GM12801 (cell line): ENCODE measurements around the gene RIMBP2.

Experiments
- CTCF ChIP-seq: IDR thresholded peaks from one replicate; pipeline ENCODE4 v1.5.1; 2011; ENCODE audit warnings: control low read depth; ENCODE audit not compliant: insufficient read length; ENCODE audit errors: extremely low read depth

Gene RIMBP2

DNA sequence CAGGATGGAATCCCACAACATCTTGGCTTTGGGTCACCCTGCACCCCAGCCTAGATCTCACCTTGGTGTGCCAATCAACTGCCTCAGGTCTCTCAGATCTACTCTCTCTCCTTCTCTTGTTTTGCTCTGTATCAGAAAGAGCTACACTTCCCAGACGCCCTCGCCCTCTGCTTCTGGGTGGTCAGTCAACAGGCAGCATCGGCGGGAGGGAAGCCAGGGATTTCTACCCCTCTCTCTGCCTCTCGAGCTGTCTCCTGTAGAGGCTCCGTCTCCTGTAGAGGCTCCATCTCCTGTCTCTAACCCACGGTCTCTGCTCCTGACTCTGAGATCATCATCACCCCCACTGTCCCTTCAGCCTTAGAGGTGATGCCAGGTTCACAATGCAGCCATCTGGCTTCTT is 226.8 kb downstream of the RIMBP2 start:
- no peak for TF ChIP-seq CTCF

- no peak for TF ChIP-seq CTCF
Measured at GRCh38 chr12:130488358-130488710, 227.8 kb downstream of the RIMBP2 start.

GRCh38 chr12:130487636-130488357 is 228.3 kb downstream of the RIMBP2 start:
- no peak for TF ChIP-seq CTCF

DNA sequence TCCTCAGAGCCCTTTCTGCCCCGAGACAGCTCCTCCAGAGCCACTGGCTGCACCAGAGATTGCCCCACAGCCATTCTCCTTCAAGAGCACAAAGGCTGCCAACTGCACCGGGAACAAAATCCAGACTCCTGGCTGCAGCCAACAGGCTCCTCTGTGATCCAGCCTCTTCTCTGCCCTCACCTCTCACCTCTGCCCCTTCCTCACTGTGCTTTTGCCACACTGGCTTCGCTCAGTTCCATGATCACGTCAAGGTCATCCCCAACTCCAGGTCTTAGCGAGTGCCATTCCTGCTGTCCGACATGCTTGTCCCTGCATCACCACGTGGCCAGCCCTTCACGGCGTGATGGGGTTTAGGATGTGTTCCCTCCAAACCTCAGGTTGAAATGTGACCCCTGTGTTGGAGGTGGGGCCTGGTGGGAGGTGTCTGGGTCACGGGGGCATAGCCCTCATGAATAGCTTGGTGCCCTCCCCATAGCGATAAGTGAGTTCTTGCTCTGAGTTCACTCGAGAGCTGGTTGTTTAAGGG is 229.1 kb downstream of the RIMBP2 start:
- no peak for TF ChIP-seq CTCF

DNA sequence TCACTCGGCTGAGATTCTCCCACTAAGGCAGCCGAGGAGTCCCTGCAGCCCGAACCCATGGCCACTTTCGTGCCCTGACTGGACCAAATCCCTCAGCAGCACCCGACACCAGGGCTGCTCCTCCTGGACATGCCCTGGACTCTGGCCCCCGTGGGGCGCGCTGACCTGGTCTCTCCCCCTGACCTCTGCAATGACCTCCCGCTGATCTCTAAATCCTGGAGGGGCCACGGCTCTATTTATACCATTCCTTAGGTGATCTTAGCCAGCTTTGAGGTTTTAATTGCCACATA is 230.0 kb downstream of the RIMBP2 start:
- no peak for TF ChIP-seq CTCF

DNA sequence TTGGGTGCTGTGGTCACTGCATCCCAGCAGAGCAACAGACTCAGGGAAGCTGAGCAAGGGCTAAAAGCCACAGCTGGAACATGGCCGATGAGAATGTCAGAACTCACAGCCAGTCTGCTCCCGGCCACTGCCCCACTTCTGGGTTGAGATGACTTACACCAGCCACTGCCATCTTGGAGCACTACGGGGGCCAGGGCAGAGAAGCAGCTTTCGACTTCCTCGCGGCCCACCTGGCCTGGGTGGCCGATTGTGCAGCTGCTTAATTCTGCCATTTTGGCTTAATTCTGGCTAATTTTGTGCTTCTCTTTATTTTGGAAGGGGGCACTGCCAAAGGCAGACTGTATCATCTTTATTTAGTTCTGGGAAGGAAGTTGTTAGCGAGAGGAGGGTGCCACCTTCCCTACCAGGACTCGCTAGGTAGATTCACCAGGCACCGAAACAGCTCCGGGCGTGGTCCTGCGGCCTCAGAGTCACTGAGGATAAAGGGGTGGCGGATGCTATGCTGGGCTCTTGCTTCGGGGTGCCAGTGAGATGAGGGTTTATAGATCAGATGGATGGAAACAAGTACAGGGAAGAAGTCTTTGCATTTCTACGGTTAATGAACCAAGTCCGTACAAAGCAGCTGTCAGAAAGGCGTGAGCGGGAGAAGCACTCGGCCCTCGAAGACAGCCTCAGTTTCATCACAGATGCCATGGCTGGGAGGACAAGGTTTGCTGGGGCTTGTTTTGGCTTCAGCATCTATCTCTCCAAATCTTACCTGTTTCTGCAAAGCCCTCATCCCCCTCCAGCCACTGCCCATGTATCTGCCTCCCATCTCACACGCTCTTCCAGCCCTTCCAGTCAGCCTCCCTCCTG is 230.6 kb downstream of the RIMBP2 start:
- no peak for TF ChIP-seq CTCF

DNA sequence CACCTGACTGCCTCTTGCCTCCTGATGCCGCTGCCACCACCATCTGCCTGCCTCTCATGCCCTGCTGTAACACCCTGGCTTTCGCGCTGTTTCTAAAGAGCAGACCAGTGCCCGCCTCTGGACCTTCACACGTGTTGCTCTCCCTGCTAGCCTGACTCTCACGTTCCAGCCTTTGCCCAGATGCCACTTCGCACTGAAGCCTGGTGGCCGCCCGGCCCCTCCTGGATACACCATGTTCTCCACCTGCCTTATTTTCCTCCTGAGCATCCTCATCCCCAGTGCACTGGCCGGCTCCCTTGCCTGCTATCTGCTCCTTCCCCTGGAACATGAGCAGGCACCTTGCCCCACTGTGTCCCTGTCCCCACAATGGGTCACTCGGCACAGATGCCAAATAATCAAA is 231.9 kb downstream of the RIMBP2 start:
- TF ChIP-seq CTCF = no peak
